Activated CD8-positive, alpha-beta T cell treated with anti-CD3 and anti-CD28 coated beads for 36 hours (primary cell): ENCODE data around the gene SLC38A10. TPM values are rescaled to one million over a fixed set of nuclear protein-coding genes. Genes with fewer than 3 reads are reported as not detected.
"Not testable (repeated sequence)": the region's sequence is repeated elsewhere in the genome, so short reads cannot be mapped to it uniquely, and the experiment has no call there.

ENCODE experiments used
- ATAC-seq: fragments of 200-7000 bp; cut with Tn5 transposase; one replicate; pipeline ENCODE4 v1.10.0; 2021; ENCODE audit warnings: mild to moderate bottlenecking, moderate library complexity
- CTCF ChIA-PET: fragments of 350-600 bp; sonication (Branson Sonifier 250); formaldehyde crosslinking; loops from one replicate; lab custom pipeline; 2021; ENCODE audit warnings: antibody characterized with exemption; lab: Charles Lee
- POLR2A ChIA-PET: fragments of 350-600 bp; sonication (Branson Sonifier 250); formaldehyde crosslinking; loops from one replicate; lab custom pipeline; 2021; ENCODE audit warnings: antibody characterized with exemption; lab: Charles Lee
- DNase-seq: peaks from one replicate; pipeline ENCODE4 v3.0.0-alpha.2; 2020
- H3K27ac Mint-ChIP-seq: one replicate; pipeline ENCODE4 v1.8.0; 2021; ENCODE audit warnings: mild to moderate bottlenecking, mixed read lengths
- H3K27me3 Mint-ChIP-seq: one replicate; pipeline ENCODE4 v1.8.0; 2021; ENCODE audit warnings: mixed read lengths
- H3K36me3 Mint-ChIP-seq: one replicate; pipeline ENCODE4 v1.8.0; 2021; ENCODE audit warnings: low read depth, mixed read lengths
- H3K4me1 Mint-ChIP-seq: one replicate; pipeline ENCODE4 v1.8.0; 2021; ENCODE audit warnings: low read depth, mixed read lengths
- H3K4me3 Mint-ChIP-seq: one replicate; pipeline ENCODE4 v1.8.0; 2021; ENCODE audit warnings: mild to moderate bottlenecking, moderate library complexity, mixed read lengths
- H3K9me3 Mint-ChIP-seq: one replicate; pipeline ENCODE4 v1.8.0; 2021; ENCODE audit warnings: mixed read lengths
- intact Hi-C: fragments of 100-400 bp; cut with micrococcal nuclease; formaldehyde crosslinking; loops from one replicate; pipeline ENCODE4 v1.10.0; 2022
- total RNA-seq, 2 experiments: library from RNA; stranded (reverse); gene quantifications; one replicate each; pipeline ENCODE4 v1.2.3, GENCODE V29; 2021
- TF ChIP-seq, protein P1 (sequence below): fragments of 200-600 bp; IDR thresholded peaks from one replicate; pipeline ENCODE4 v1.8.0; 2022; ENCODE audit warnings: antibody characterized with exemption, mild to moderate bottlenecking

SLC38A10 gene
- total RNA-seq, 2 experiments from 2014 or later, result 42.7 to 45.4 TPM

DNA sequence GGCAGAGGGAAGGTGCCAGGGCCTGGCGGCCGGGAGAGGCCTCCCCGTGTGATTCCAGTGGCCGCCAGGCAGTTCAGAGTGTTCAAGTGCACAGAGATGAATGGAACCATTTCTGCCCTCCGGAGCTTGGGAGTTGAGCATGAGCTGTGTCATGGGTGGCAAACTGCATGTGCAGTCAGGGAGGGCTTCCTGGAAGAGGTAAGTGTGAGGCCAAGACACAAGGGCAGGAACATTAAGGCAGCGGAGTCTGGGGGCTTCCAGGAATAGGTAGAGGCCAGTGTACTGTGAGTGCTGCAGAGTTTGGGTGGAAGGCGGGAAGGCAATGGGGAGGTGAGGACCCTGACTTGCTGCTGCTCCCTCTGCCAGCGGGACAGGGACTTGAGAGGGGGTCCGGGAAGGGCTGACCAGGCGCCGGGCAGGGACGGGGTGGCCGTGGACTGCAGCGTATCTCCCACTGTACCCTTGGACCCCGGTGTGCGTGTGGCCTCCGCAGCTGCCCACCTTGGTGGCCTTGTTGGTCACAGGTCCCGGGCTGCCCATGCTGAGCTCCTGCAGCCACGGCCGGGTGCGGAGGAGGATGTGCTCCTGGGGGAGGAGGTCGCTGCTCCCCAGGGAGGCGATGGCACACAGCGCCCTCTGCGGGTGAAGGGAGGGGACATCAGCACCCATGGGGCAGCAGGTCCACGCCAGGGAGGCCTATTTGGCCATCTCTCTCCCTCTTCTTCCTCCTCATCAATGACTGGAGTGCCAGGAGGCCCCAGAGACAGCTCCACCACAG is 64.9 kb downstream of the SLC38A10 start:
- no peak for ATAC-seq
- POLR2A ChIA-PET, result interaction anchor here (1.0 to 1.5 kb wide), 2 partner anchors 8 to 9 kb away, joined by 3 read pairs; partner anchors contain the start of gene NDUFAF8

DNA sequence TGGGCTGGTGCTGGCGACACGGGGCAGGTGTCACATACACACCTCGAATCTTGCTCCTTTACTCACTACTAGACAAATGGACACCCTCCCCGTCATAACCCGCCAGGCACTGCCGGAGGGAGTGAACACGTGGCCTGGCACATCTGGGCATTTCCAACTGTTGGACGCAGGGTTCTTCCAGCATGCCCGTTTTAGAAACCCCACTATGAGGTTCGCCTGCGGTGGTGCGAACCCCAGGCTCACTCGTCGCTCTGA is 65.5 kb downstream of the SLC38A10 start:
- H3K4me3 Mint-ChIP-seq, result no peak overlapping the region
- no peaks in the 10 kb centered on the region for H3K27me3 Mint-ChIP-seq
- peaks cover 8% of the 10 kb centered on the region for H3K4me1 Mint-ChIP-seq
- no peaks in the 10 kb centered on the region for H3K9me3 Mint-ChIP-seq
- intact Hi-C loops, result no loop called here
- CTCF ChIA-PET, result interaction anchor here (0.9 to 1.5 kb wide), 2 partner anchors 8 to 86 kb away, joined by 3 read pairs; no protein-coding TSS in a partner anchor
- no peak overlapping the region for H3K27ac Mint-ChIP-seq
- POLR2A ChIA-PET, result interaction anchor here (1.0 to 1.5 kb wide), 2 partner anchors 8 to 10 kb away, joined by 3 read pairs; partner anchors contain the start of gene NDUFAF8
- no peak for DNase-seq
- TF ChIP-seq, protein P1, sequence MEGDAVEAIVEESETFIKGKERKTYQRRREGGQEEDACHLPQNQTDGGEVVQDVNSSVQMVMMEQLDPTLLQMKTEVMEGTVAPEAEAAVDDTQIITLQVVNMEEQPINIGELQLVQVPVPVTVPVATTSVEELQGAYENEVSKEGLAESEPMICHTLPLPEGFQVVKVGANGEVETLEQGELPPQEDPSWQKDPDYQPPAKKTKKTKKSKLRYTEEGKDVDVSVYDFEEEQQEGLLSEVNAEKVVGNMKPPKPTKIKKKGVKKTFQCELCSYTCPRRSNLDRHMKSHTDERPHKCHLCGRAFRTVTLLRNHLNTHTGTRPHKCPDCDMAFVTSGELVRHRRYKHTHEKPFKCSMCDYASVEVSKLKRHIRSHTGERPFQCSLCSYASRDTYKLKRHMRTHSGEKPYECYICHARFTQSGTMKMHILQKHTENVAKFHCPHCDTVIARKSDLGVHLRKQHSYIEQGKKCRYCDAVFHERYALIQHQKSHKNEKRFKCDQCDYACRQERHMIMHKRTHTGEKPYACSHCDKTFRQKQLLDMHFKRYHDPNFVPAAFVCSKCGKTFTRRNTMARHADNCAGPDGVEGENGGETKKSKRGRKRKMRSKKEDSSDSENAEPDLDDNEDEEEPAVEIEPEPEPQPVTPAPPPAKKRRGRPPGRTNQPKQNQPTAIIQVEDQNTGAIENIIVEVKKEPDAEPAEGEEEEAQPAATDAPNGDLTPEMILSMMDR, result no peak
- no peak for ATAC-seq
- peaks cover 7% of the 10 kb centered on the region for H3K36me3 Mint-ChIP-seq

More for the DNA sequence above, 64.9 kb downstream of the SLC38A10 start:
- Mint-ChIP-seq H3K27ac (no peak overlapping the region), H3K27me3 (no peaks in the 10 kb centered on the region), H3K36me3 (peaks cover 7% of the 10 kb centered on the region), H3K4me1 (peaks cover 8% of the 10 kb centered on the region), H3K9me3 (no peaks in the 10 kb centered on the region), H3K4me3 (no peak overlapping the region)
- intact Hi-C loops, result no loop called here
- CTCF ChIA-PET, result interaction anchor here (0.9 to 1.5 kb wide), 2 partner anchors 8 to 87 kb away, joined by 3 read pairs; no protein-coding TSS in a partner anchor
- TF ChIP-seq, protein P1, result no peak
- DNase-seq, result no peak

DNA sequence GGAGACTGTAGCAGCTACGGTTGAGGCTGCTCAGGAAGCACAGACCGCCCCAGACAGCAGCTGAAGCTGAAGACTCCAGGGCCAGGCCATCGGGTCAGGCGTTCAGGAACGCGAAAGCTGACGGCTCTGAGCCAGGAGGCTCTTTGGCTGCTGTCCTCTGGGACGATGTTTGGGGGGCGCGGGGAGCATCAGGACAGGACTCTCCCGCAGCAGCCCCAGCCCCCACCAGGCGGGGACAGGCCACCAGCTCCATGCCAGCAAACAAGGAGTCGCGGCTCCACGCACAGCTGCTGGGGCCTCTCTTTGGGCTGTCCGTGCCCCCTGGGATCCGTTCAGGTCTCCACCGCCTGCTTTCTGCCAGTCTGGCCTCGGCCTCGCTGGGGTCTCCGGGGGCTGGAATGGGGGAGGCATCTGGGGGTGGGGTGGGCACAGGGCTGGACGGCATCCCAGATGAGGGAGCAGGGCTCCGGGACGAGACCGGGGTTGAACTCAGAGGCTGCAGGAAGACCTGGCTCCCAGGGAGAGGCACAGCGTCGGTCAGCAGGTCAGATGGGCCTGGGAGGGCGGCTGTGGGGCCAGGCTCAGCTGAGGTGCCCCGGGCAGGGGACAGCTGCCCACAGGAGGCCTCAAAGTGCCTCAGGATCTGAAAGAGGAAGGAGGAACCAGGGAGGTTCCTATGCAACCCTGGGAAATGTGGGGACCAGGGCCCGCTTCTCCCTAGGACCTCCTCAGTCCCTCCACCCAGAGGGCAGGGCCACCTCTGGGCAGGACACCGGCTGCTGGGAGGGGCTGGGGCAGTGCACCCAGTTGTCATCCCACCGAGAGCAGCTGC is 66.1 kb downstream of the SLC38A10 start:
- intact Hi-C loops, result no loop called here
- POLR2A ChIA-PET, result interaction anchor here (0.9 to 1.5 kb wide), 3 partner anchors 9 to 10 kb away, joined by 3 to 4 read pairs (median 3); partner anchors contain the start of gene NDUFAF8
- CTCF ChIA-PET, result interaction anchor here (0.9 to 1.5 kb wide), 2 partner anchors 9 to 86 kb away, joined by 3 read pairs; no protein-coding TSS in a partner anchor

DNA sequence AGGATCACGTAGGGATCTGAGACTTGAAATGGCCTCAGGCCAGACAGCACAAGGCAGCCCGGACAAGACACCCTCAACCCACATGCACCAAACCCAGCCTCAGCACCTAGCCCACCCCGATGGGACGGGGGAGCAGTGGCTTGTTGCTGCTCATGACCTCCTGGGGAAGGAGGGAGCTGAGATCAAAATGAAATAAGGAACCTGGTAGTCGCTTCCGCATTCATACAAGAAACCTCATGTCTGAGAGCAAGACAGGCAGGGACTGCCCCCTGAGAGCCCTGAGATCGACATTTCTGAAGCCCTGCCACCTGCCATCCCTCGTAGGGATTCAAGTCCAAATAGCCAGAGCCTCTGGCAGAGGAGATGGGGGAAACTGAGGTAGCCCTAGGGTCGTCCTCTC is 66.7 kb downstream of the SLC38A10 start:
- H3K27ac Mint-ChIP-seq, result no peak overlapping the region
- ChIA-PET POLR2A (interaction anchor here (0.9 kb wide), 1 partner anchor 10 kb away, joined by 4 read pairs; no protein-coding TSS in a partner anchor), CTCF (no interaction called here)
- peaks cover 15% of the 10 kb centered on the region for H3K4me1 Mint-ChIP-seq
- intact Hi-C loops, result no loop called here
- peaks cover 7% of the 10 kb centered on the region for H3K36me3 Mint-ChIP-seq
- TF ChIP-seq, protein P1, result no peak
- no peak for DNase-seq
- ATAC-seq, result no peak
- H3K9me3 Mint-ChIP-seq, result no peaks in the 10 kb centered on the region
- no peak overlapping the region for H3K4me3 Mint-ChIP-seq
- H3K27me3 Mint-ChIP-seq, result no peaks in the 10 kb centered on the region

More for the DNA sequence above, 66.1 kb downstream of the SLC38A10 start:
- H3K4me1 Mint-ChIP-seq, result peaks cover 9% of the 10 kb centered on the region
- H3K27me3 Mint-ChIP-seq, result no peaks in the 10 kb centered on the region
- TF ChIP-seq, protein P1, result no peak
- H3K27ac Mint-ChIP-seq, result no peak overlapping the region
- H3K9me3 Mint-ChIP-seq, result no peaks in the 10 kb centered on the region
- peaks cover 7% of the 10 kb centered on the region for H3K36me3 Mint-ChIP-seq
- no peak overlapping the region for H3K4me3 Mint-ChIP-seq
- no peak for ATAC-seq
- DNase-seq, result no peak

DNA sequence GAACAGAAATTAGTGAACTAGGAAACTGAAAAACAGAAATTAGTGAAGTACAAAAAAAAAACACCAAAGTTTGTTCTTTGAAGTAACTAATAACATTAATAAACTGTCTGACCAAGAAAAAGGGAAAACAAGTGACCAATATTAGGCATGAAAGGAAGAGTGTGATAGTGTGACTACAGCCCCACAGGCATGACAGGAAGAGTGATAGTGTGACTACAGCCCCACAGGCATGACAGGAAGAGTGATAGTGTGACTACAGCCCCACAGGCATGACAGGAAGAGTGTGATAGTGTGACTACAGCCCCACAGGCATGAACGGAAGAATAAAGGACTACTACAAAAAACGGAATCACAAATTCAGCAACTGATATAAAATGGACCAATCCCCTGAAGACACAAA is 67.5 kb downstream of the SLC38A10 start:
- H3K4me1 Mint-ChIP-seq, result peaks cover 16% of the 10 kb centered on the region
- H3K36me3 Mint-ChIP-seq, H3K4me3 Mint-ChIP-seq, ATAC-seq, H3K27me3 Mint-ChIP-seq, H3K9me3 Mint-ChIP-seq, H3K27ac Mint-ChIP-seq, intact Hi-C loops, DNase-seq: not testable (repeated sequence)
- ChIA-PET CTCF (interaction anchor here (0.9 to 1.4 kb wide), 2 partner anchors 11 to 68 kb away, joined by 3 read pairs; partner anchors contain the start of genes NDUFAF8, SLC38A10 and TEPSIN), POLR2A (interaction anchor here (1.0 to 3.5 kb wide), 2 partner anchors 12 to 25 kb away, joined by 3 to 26 read pairs; partner anchors contain the start of genes NDUFAF8 and TEPSIN)
